ENCODE data around the gene ADPRHL1.

The ADPRHL1 gene

GRCh38 chr13:113410472-113411201 is 42.7 kb downstream of the ADPRHL1 start:
- in situ Hi-C loops (cut with HindIII; ENCODE audit: low sequenced_read_pairs), result no loop called here
- DNase-seq (ENCODE audit: low read depth, low spot score), result peak; percentile 88
- no peak for TF ChIP-seq CTCF (IDR thresholded peaks at IDR 0.05; ENCODE audit: low read depth, low read length)
- H3K4me3 ChIP-seq (ENCODE audit: low read depth, low read length), result peak overlapping the region; percentile 4

- in situ Hi-C loops (cut with HindIII; ENCODE audit: low sequenced_read_pairs), result no loop called here
- no peak overlapping the region for H3K4me3 ChIP-seq (ENCODE audit: low read depth, low read length)
- TF ChIP-seq CTCF (IDR thresholded peaks at IDR 0.05; ENCODE audit: low read depth, low read length), result no peak
- DNase-seq (ENCODE audit: low read depth, low spot score), result no peak
Observed at GRCh38 chr13:113408562-113408961, 44.7 kb downstream of the ADPRHL1 start.

GRCh38 chr13:113407531-113408393 is 45.5 kb downstream of the ADPRHL1 start:
- no peak for DNase-seq (ENCODE audit: low read depth, low spot score)
- TF ChIP-seq CTCF (IDR thresholded peaks at IDR 0.05; ENCODE audit: low read depth, low read length), result no peak
- in situ Hi-C loops (cut with HindIII; ENCODE audit: low sequenced_read_pairs), result no loop called here
- no peak overlapping the region for H3K4me3 ChIP-seq (ENCODE audit: low read depth, low read length)

- no peak for DNase-seq (ENCODE audit: low read depth, low spot score)
- in situ Hi-C loops (cut with HindIII; ENCODE audit: low sequenced_read_pairs), result no loop called here
Observed at GRCh38 chr13:113407103-113407530, 46.2 kb downstream of the ADPRHL1 start.

GRCh38 chr13:113406321-113407102 is 46.8 kb downstream of the ADPRHL1 start:
- peak; percentile 15 for DNase-seq (ENCODE audit: low read depth, low spot score)
- no peak for TF ChIP-seq CTCF (IDR thresholded peaks at IDR 0.05; ENCODE audit: low read depth, low read length)
- no peak overlapping the region for H3K4me3 ChIP-seq (ENCODE audit: low read depth, low read length)
- in situ Hi-C loops (cut with HindIII; ENCODE audit: low sequenced_read_pairs), result no loop called here

More at GRCh38 chr13:113407103-113407530, 46.2 kb downstream of the ADPRHL1 start:
- H3K4me3 ChIP-seq (ENCODE audit: low read depth, low read length), result no peak overlapping the region
- no peak for TF ChIP-seq CTCF (IDR thresholded peaks at IDR 0.05; ENCODE audit: low read depth, low read length)
